Coronary artery (tissue), 2 donors: ENCODE results near the gene OR52K2.
"Not testable (repeated sequence)": the region's sequence is repeated elsewhere in the genome, so short reads cannot be mapped to it uniquely, and the experiment has no call there.

ENCODE experiments used
- DNase-seq: peaks from one replicate; pipeline ENCODE4 v3.0.0-alpha.2; 2017; ENCODE audit warnings: low spot score
- H3K27ac ChIP-seq, 2 donors: fragments of 200-600 bp; sonication (generic); one replicate each; pipeline ENCODE4 v1.5.1; 2016 to 2019
- H3K4me3 ChIP-seq: fragments of 200-600 bp; sonication (generic); 2 replicates; pipeline ENCODE4 v1.5.1; 2016; ENCODE audit warnings: mild to moderate bottlenecking, moderate library complexity
- CTCF ChIP-seq: fragments of 200-600 bp; sonication (generic); IDR thresholded peaks from one replicate; pipeline ENCODE4 v1.5.1; 2019; ENCODE audit warnings: antibody characterized with exemption

Gene OR52K2

GRCh38 chr11:4480577-4481239 lies 31.6 kb downstream of the OR52K2 start:
- TF ChIP-seq CTCF = no peak
- H3K4me3 ChIP-seq = no peak overlapping the region
- H3K27ac ChIP-seq = no peak overlapping the region
- no peak for DNase-seq

- no peak for TF ChIP-seq CTCF
- no peak overlapping the region for H3K27ac ChIP-seq
- no peak for DNase-seq
- no peak overlapping the region for H3K4me3 ChIP-seq
Measured at GRCh38 chr11:4481240-4481582, 32.1 kb downstream of the OR52K2 start.

- no peak for TF ChIP-seq CTCF
- no peak within 1 kb of the TSS for H3K27ac ChIP-seq
- DNase-seq = no peak
- H3K4me3 ChIP-seq = no peak within 1 kb of the TSS
Measured at GRCh38 chr11:4482445-4482844, 33.4 kb downstream of the OR52K2 start, which contains the start of gene OR52K1. Gene OR52K1, plus strand, starts transcription at chr11:4482646. Its CDS starts 6,255 bp downstream, at chr11:4488901.

GRCh38 chr11:4484310-4484709 lies 35.2 kb downstream of the OR52K2 start:
- no peak overlapping the region for H3K4me3 ChIP-seq
- no peak overlapping the region for H3K27ac ChIP-seq
- no peak for DNase-seq
- no peak for TF ChIP-seq CTCF

- not testable (repeated sequence) for H3K4me3 ChIP-seq, DNase-seq, H3K27ac ChIP-seq
Measured at GRCh38 chr11:4491405-4491804, 42.3 kb downstream of the OR52K2 start.

GRCh38 chr11:4491878-4492606 lies 42.9 kb downstream of the OR52K2 start:
- no peak for TF ChIP-seq CTCF
- Histone ChIP-seq H3K27ac (no peak overlapping the region), H3K4me3 (no peak overlapping the region)
- no peak for DNase-seq

GRCh38 chr11:4493480-4493818 lies 44.4 kb downstream of the OR52K2 start:
- DNase-seq = no peak
- TF ChIP-seq CTCF = no peak
- Histone ChIP-seq H3K27ac (no peak overlapping the region), H3K4me3 (no peak overlapping the region)
